GM19324 (cell line): ENCODE results near the gene KLC1.
"Not testable (repeated sequence)": the region's sequence is repeated elsewhere in the genome, so short reads cannot be mapped to it uniquely, and the experiment has no call there.

Experiments
- ATAC-seq: cut with Tn5 transposase; IDR thresholded peaks from one replicate; pipeline ENCODE4 v1.9.1; 2021; ENCODE audit warnings: mild to moderate bottlenecking, moderate library complexity; ENCODE audit not compliant: unreplicated experiment, low FRiP score

The KLC1 gene

DNA sequence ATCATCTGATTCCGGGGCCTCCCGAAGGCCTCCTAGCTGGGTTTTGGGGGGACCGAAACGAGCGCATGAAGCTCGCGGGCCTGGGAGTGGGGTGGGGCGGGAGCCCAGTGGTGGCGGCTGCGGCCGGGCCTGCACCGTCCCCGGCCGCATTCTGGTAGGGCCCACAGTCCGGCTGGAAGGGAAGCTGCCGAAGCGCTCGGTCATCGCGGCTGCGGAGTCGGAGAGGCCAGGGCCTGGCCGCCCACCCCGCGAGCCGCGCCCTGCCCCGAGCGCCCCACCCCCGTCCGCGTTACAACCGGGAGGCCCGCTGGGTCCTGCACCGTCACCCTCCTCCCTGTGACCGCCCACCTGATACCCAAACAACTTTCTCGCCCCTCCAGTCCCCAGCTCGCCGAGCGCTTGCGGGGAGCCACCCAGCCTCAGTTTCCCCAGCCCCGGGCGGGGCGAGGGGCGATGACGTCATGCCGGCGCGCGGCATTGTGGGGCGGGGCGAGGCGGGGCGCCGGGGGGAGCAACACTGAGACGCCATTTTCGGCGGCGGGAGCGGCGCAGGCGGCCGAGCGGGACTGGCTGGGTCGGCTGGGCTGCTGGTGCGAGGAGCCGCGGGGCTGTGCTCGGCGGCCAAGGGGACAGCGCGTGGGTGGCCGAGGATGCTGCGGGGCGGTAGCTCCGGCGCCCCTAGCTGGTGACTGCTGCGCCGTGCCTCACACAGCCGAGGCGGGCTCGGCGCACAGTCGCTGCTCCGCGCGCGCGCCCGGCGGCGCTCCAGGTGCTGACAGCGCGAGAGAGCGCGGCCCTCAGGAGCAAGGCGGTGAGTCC lies at the start of gene KLC1:
Gene KLC1 (plus strand): TSS at position 528 of the 819 bp plus-strand sequence. CDS start 25,354 bp downstream, outside the sequence.
- ATAC-seq = peak; percentile 72

DNA sequence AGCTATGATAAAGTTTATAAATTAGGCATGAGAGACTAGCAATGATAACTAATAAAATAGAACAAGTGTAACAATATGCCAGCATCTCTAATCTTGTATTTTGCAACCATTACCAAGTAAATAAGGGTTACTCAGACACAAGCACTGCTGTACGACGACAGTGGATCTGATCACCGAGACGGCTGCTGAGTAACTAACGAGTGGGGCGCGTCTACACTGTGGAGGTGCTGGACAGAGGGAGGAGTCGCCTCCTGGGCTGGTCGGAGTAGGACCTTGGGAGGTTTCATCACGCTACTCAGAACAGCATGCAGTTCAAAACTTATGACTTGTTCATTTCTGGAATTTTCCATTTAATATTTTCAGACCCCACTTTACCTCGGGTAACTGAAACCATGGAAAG lies 47.8 kb upstream of the KLC1 start:
- ATAC-seq = no peak

DNA sequence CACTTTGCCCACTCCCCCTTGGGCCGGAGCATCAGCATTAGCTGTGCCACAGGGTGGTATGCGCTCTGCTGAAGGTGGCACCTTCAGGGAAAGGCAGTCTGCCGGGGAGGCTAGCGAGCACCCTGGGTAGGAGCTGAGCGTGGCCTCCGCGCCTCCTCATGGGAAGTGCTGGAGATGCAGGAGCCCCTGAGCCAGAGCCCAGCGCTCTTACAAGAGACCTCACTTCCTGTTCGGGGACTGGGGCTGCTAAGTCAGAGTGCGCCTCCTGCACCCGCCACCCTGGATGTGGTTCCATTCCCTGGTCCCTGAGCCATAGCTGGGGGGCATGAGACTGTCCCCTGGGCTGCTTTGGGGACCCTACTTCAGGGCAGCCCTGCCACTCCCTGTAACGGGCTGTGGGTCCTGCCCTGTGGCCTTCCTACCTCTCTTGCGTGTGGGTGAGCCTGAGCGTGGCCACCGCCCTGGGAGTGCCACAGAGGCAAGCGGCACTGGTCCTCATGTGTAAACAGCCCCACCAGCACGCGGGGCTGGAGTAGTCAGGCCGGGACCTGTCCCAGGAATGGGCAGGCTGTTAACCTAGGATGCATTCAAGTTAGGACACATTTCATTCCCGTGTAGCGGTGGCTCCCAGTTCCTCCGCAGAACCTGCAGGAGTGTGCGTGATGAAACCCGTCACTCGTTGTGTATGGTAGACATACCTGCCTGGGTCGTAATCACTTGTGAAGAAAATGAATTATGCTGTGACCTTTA lies 46.9 kb upstream of the KLC1 start:
- no peak for ATAC-seq

DNA sequence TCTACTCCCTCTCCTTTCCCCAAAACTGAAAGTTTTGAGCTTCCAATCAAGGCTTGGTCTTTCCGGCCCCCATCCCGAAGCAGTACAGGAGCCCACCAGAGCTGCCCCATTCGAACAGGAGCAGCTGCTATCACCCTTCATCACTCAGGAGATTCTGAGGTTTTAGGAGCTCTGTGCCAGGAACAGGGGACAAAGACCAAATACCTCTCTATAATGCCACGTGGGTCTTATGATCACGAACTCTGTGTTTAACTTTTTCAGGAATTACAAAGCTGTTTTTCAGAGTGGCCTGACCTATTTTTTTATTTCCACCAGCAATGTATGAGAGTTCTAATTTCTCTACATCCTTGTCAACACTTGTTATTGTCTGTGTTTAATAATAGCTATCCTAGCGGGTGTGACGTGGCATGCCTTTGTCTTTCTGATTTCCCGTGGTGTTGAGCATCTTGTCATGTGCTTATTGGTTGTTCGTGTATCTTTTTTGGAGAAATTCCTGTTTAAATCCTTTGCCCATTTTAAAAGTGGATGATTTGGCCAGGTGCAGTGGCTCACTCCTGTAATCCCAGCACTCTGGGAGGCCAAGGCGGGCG lies 44.6 kb upstream of the KLC1 start:
- ATAC-seq = no peak

DNA sequence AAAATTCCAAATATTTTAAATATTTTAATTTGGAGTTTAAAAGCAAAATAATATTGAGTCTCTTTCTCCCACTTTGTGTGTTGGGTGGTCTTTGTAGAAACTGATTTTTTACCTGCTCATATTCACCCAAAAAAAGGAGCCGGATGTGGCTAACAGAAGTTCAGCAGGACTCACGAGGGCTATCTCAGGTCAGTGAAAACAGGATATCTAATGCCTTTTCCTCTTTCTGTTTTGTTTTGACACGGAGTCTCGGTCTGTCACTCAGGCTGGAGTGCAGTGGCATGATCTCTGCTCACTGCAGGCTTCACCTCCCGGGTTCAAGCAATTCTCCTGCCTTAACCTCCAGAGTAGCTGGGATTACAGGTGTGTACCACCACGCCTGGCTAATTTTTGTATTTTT lies 35.4 kb upstream of the KLC1 start:
- peak; percentile 77 for ATAC-seq

DNA sequence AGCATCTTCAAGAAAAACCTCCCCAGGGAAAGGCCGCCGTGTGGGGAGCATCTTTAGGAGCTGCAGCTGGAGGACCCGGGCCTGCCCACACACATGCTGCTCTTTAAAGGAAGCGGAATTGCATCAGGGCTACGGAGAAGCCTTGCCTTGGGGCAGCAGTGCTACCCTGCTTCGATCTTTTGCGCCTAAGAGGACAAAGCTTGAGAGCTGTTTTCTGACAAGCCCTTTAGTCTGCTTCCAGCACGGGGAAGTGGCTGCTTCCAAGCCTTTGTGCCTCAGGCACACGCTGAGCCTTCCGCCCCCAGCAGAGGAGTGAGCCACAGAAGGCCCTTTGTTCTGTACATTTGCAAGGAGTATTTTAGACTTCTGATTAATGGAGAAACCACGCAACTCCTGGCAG lies 34.7 kb upstream of the KLC1 start:
- no peak for ATAC-seq

DNA sequence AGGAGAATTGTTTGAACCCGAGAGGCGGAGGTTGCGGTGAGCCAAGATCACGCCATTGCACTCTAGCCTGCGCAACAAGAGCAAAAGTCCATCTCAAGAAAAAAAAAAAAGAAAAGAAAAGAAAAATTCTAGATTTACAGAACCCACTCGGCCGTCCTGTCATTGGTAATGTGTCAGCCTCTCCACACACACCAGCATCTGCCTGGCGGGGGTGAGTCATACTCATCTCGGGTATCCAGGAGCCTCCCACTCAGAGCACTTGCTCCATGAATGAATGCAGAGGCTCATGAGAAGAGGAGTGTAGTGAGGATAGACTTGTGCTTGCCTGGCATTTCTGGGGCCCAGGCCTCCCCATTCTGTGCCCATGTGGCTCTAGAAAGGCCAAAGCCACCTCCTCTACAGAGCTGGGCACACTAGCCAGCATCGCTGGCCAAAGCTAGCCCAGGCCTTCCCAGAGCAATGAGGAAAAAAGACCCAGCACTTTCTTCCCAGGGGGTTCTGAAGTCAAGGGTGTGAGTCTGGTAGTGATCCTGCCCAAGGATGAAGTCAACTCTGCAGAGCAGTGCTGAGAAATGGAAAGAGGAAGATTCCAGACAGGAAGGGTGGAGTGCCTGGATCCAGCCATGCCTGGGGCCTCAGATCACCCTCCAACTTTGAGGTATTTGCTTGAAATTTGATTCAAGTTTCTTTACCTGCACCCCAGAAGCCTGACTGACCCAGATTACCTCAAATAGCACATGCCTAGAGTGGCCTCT lies 31.2 kb upstream of the KLC1 start:
- no peak for ATAC-seq

DNA sequence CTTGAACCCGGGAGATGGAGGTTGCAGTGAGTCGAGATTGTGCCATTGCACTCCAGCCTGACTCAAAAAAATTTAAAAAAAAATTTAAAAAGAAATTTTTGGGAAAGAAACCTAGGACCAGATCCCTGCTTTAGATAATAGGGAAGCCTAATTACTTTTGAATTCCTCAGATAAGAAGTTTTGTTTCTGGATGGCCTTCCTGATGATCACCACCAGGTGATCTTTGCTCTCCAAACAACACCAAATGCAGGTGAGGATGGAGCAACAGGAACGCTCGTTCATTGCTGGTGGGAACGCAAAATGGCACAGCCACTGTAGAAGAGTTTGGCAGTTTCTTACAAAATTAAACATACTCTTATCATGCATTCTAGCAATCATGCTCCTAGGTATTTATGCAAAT lies 28.5 kb upstream of the KLC1 start:
- no peak for ATAC-seq

DNA sequence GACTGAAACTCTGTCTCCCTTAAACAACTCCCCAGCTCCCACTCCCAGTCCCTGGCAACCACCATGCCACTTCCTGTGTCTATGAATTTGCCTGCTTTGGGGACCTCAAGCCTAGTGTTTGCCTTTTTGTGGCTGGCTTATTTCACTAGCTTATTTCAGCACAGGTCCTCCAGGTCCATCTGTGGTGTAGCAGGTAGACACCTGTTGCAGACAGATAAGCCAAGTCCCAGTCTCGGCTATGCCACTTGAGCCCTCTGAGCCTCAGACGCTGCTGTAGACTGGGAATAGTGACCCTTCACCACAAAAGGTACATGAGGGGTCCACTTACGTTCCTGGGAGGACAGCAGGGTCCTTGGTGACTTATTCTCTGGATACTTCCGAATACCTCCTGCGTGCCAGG lies 24.4 kb upstream of the KLC1 start:
- no peak for ATAC-seq

DNA sequence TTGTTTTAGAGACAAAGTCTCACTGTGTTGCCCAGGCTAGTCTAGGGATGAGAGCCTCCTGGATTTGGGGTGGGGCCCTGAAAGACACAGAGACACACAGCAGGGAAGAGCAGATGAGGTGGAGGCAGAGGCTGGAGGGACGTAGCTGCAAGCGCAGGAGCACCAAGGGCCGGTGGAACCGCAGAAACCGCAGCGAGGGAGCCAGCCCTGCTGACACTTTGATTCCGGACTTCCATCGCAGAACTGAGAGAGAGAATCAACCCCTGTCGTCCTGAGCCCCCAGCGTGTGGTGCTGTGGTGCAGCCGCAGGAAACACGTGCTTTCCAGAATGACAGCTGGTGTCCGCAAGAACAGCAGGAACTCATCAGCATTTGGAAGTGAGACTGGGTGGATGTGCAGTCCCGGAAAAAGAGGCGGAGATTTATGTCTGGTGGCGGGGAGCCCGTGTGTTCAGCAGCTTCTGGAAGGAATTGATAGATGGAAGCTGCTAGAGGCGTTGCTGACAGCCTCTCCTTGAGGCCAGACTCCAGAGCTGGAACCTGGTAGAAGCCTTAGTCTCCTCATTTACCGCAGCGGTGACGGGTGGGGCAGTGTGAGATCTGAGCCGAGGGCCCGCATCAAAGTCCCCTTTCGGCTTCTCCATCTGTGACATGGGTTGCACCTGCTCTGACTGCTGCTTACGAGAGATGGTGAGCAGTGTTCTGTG lies 21.9 kb upstream of the KLC1 start:
- ATAC-seq = no peak

DNA sequence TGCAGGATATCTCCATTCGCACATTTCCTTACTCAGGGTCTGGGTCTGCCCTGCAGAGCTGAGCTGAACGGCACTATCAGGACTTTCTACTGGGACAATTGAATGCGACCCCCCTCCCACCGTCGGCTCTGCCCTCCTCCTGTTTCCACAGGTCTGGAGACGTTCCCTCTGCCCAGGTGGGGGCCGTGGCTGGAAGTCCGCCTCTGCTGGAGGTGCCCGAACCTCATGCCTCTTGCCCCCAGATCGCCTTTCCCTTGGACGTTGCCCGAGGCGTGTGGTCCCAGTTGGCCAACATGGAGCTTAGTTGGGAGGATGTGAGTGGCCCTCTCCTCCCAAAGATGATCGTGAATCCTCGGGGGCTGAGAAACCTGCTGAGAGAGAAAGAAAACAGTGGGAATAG lies 21.2 kb upstream of the KLC1 start:
- ATAC-seq = no peak

DNA sequence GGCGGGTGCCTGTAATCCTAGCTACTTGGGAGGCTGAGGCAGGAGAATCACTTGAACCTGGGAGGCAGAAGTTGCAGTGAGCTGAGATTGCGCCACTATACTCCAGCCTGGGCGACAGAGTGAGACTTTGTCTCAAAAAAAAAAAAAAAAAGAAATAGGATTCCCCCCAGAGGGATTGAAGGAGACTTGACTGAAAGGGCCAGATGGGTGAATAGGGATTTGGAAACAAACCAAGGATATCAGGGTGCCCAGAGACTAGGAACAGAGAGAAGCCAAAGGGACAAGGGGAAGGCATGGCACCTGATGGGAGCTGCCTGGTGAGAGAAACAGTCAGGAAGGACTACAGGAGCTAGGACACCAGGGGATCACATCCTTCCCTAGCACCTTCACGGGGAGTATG lies 19.9 kb upstream of the KLC1 start:
- ATAC-seq = not testable (repeated sequence)

DNA sequence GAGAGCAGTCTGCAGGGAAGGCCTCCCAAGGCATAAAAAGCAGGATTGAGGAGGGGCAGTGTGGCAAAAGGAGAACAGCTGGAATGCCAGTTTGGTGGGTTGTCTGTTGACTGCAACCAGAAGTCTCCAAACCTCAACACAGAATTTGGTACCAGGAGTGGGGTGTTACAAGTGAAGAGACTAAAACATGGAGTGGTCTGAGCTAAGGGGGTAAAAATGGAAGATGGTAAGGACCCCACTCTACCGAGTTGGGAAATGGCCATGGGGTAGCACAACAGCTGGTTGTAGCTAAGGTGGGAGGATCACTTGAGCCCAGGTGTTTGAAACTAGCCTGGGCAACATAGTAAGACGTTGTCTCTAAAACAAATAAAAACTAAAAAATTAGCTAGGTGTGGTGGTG lies 17.8 kb upstream of the KLC1 start:
- ATAC-seq = no peak

DNA sequence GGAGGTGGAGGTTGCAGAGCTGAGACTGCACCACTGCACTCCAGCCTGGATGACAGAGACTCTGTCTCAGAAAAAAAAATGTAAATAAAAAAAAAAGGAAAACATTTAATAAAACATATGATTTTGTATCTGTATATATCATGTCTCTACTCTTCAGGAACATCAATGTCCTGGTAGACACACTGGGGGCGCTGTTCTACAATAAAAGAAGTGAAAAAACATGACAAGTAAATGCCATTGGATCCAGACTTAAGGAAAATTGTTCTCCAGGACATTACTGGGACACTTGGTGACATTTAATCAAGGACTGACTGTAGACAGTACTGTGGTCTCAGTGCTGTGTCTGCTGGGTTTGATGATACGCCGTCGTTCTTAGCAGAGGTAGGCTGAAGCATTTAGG lies 15.5 kb upstream of the KLC1 start:
- no peak for ATAC-seq

DNA sequence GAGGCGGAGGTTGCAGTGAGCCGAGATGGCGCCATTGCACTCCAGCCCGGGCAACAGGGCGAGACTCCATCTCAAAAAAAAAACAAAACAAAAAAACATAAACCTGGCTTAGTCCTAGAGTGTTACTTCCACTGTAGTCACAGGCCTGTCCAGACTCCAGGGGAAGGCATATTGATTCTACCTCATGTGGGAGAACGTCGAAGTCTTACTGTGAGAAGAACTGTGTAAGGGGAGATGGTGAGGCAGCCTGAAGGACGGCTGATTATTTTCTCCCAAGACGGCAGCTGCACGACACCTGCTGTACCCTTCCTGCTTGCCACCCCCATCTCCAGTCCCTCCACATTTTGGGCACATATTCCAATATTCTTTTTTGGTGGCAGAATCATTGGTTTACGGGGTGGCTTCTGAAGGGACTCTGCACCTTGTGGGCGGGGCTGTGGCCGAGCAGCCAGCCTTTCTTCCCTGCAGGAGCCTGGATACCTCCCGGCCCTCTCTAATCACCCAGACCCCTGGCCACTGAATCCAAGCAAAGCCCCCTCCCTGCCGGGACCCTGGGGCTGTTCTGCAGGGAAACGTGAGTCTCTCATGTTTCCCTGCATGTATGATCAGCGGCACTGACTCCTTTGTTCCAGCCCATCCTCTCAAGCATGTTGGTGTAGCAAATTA lies 12.2 kb upstream of the KLC1 start:
- no peak for ATAC-seq

DNA sequence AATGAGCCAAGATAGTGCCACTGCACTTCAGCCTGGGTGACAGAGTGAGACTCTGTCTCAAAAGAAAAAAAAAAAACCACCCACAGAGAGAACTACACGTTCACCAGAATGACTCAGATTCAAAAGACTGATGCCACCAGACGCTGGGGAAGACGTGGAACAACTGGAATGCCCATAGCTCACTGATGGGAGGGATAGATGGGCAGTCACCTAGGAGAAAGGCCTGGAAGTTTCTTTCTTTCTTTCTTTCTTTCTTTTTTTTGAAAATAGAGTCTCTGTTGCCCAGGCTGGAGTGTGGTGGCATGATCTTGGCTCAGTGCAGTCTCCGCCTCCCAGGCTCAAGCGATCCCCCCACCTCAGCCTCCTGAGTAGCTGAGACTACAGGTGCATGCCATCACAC lies 10.0 kb upstream of the KLC1 start:
- ATAC-seq = no peak

DNA sequence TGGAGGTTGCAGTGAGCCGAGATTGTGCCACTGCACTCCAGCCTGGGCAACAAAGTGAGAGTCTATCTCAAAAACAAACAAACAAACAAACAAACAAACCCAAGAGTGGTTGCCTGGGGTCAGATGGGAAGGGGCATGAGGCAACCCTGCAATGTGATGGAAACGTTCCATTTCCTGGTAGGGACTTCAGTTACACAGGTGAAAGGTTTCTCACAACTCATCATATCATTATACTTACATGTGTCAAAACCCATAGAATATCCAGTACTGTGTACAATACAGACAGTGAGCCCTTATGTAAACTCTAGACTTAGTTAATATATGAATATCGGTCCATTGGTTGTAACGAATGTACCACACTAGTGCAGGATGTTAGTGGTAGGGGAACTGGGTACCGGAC lies 7.2 kb upstream of the KLC1 start:
- no peak for ATAC-seq

DNA sequence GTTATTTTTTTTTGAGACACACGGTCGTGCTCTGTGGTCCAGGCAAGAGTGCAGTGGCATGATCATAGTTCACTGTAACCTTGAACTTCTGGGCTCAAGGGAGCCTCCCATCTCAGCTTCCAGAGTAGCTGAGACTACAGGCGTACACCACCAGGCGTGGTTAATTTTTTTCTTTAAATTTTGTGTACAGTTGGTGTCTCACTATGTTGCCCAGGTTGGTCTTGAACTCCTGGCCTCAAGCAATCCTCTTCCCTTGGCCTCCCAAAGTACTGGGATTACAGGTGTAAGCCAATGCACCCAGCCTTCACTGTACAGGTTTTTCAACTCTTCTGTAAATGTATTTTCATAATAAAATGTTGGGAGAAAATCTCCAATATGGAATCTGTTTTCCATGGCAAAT lies 5.7 kb upstream of the KLC1 start:
- no peak for ATAC-seq

DNA sequence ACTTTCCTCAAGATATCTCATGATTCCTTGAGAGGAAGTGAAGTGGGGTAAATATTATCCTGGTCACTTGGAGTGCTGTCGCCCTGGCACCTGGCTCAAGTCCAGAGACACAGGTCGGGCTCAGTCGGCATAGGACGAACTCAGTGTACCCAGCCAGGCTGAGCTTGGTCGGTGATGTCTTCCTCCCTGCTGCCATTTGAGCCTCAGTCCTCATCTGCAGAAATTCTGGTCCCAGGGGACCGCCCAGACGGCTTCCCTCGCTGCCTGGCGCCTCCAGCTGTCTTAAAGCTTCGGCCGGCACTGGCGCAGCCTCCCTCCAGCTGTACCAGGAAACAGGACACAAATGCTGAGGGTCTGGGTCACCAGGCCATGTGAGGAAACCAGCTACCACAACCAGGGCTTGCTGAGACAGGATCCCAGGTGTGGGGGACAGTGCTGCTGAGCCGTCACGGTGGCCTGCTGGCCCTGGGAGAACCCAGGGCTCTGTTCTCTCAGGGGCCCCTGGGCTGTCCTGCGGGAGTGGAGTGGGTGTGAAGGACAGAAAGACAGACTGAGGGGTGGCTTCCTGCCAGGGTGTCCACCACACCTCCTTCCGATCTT lies 5.0 kb upstream of the KLC1 start:
- no peak for ATAC-seq
